Measurements from ENCODE around the gene WARS2.

- TF ChIP-seq SMC3 (IDR thresholded peaks at IDR 0.05) (no peak), RAD21 (conservative IDR thresholded peaks at IDR 0.05 in 1 of 2, IDR thresholded peaks at IDR 0.05 in 1 of 2) (no peak), CTCF (IDR thresholded peaks at IDR 0.05) (no peak), ELK1 (IDR thresholded peaks at IDR 0.05; ENCODE audit: low read depth, low read length) (no peak)
These were observed 9.7 kb upstream of the WARS2 start for GRCh38 chr1:119150150-119150549.
